ENCODE results near the gene DCLRE1B. TPM values are rescaled to one million over a fixed set of nuclear protein-coding genes. Genes with fewer than 3 reads are reported as not detected.

Gene DCLRE1B
- 8.6 and 9.6 TPM in 2 replicates for total RNA-seq

DNA sequence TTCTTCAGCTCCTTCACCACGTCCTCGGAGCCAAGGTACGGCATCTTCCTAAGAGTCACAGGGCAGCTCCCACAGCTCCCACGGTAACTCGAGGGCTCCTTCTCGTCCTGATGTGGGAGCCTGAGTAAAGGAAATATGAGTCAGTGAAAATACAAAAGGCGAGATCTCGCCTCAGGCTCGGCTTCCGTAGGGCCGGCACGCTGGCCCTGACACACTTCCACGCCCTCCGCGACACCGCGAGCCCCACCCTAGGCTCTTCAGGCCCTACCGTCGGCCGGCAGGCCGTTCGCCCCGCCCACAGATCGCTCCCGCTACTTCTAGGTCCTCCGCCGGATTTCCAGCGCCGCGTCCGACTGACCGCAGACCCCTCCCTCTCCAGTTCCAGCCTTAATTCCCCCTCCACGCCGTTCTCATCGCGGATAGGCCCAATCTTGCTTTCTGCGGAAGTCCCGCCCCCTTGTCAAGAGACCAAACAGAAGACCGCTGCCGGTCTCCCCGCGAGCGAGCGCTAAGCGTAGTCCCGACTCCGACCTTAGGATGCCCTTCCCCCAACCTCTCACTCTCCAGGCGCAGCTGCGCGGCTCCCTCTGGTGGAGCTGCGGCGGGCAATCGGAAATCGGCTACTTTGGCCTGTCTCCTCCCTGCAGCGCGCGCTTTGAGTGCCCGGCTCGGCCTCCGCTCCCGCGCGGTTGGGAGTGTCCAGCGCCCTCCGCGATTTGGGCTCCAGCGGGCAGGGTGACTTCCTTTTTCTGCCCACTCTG lies at the start of gene DCLRE1B, which contains the start of gene AP4B1:
Gene DCLRE1B, plus strand, starts transcription at position 653 of the 761 bp plus-strand sequence. CDS start 261 bp downstream, outside the sequence.
Gene AP4B1, minus strand, starts transcription at position 126 of the 761 bp plus-strand sequence. Its CDS starts 82 bp downstream, at position 44.

DNA sequence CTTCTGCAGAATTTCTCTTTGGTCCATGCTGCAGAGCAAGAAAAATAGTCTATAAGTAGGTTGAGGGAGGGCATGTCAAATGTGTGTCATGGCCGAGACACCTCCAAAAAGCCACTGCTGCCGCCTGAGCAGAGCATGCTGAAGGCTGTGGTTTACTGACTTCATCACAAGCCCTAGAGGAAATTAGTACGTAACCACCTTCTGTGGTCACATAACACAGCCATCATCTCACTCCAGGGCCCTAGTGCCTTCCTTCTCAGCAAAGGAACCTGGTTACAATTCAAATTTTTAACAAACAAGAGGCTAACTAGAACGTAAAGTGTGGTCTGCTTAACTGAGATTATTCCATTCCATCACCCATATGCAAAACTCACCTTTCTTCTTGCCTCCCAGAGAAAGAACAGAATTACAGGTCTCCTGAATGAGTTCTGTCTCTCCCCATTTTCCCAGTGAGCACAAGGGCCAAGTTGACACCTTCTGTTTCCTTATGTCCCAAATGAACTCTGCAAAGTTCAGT lies 33.5 kb upstream of the DCLRE1B start, which contains the start of gene PTPN22:
Gene PTPN22, minus strand, starts transcription at position 116 of the 517 bp plus-strand sequence.

DNA sequence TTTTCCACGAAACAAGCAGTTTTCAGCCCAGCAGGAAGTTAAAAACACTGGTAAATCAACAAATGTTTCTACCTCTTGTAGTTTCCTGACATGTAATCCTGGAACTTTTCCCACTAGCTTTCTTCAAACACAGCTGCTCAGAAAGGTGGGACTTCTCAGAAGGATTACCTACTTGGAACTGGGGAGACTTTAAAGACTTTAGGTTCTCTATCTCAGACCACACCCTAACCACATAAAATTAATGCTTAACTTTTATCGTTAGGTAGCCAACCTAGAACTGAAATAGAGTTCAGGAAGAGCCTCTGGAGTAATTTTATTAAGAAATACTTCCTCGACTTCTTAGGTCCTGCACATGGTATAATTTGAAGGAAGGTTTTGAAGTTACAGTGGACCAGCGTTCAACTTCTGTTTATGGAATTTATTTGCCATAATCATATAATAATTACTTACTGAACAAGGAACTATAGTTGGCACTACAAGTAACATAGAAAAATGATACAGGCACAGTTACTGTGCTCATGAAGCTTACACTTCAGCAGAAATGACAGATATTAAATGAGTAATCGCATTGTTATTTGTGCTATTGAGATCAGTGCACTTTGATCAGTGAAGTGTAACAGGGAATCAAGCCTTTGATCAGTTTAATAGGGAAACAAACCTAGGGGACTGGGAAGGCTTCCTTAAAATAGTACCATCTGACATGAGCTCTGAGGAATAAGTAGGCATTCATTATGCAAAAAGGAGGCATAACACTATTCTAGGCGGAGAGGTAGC lies 17.5 kb upstream of the DCLRE1B start, which contains the start of gene BCL2L15:
Gene BCL2L15, minus strand, starts transcription at position 180 of the 774 bp plus-strand sequence. CDS start 206 bp downstream, outside the sequence.

DNA sequence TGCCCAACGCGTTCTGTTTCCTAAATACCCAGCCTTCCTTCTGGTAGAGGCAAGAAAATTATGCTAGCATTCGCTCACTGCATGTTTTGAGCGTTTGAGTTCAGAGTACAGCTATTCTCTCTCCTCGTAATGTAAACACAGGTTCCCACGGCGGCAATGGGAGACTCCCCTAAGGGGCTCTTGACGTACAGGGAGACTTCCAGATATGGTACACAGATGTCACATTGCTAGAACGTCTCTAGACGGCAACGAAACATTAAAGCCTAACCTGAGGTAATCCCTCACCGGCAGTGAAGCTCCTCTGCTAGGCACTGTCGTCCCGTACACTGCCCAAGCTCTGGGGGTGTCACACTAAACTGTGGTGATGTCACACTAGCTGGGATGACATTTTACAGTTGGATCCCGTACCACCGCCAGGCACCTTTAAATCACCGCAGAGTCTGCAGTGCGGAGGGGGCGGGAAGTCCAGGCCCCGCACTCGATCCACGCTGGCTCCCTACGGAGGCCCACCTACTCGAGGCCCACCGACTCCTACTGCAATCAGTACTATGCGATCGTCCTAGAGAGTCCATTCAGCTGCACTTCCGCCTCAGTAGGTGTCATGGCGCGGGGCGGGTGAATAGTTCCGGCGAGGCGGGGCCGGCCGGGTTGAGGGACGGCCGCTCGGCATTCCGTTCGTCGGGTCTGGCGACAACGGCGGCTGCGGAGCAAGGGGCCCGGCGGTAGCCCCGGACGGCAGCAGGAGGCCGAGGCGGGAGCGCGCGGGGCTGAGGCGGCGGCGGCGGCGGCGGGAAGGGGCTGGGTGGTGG lies 24.0 kb downstream of the DCLRE1B start, which contains the start of gene HIPK1:
Gene HIPK1, plus strand, starts transcription at position 384 of the 809 bp plus-strand sequence.

Other genes starting within 250 kb of the DCLRE1B start
- gene PHTF1, start 145.8 kb upstream of the DCLRE1B start, total RNA-seq, result 21.6 and 28.4 TPM in 2 replicates
- 5.8 and 19.1 TPM in 2 replicates for gene RSBN1, start 92.8 kb upstream of the DCLRE1B start, total RNA-seq
- 0.16 and 1.3 TPM in 2 replicates for gene PTPN22, start 33.6 kb upstream of the DCLRE1B start, total RNA-seq
- gene BCL2L15, start 17.7 kb upstream of the DCLRE1B start, total RNA-seq, result under 0.01 TPM in 1 of 2 replicates, not detected in the other
- 8.8 and 9.4 TPM in 2 replicates for gene AP4B1, start 527 bp upstream of the DCLRE1B start, total RNA-seq
- gene HIPK1, start 24.0 kb downstream of the DCLRE1B start, total RNA-seq, result 24.3 and 26.7 TPM in 2 replicates
- 97.4 and 98.5 TPM in 2 replicates for gene OLFML3, start 74.1 kb downstream of the DCLRE1B start, total RNA-seq
- 0.72 TPM in 1 of 2 replicates, not detected in the other for gene SYT6, start 248.5 kb downstream of the DCLRE1B start, total RNA-seq